Activated CD8-positive, alpha-beta memory T cell treated with anti-CD3 and anti-CD28 coated beads, Interleukin-2, amount 50 U/mL, for 24 hours (primary cell): ENCODE measurements around the gene STX16.
"Not testable (repeated sequence)": the region's sequence is repeated elsewhere in the genome, so short reads cannot be mapped to it uniquely, and the experiment has no call there.

ENCODE experiments used
- DNase-seq: peaks from one replicate; pipeline ENCODE4 v3.0.0-alpha.2; 2020; ENCODE audit errors: extremely low read depth

STX16 gene

GRCh38 chr20:58722877-58723627, 72.0 kb downstream of the STX16 start:
- no peak for DNase-seq

GRCh38 chr20:58723628-58723984, 72.5 kb downstream of the STX16 start:
- no peak for DNase-seq

GRCh38 chr20:58726156-58726555, 75.1 kb downstream of the STX16 start:
- not testable (repeated sequence) for DNase-seq
